ENCODE data around the gene ALKBH8. TPM values are rescaled to one million over a fixed set of nuclear protein-coding genes. Genes with fewer than 3 reads are reported as not detected.
A peak's percentile ranks its signal among the peaks of the same experiment; 100 is the strongest.
"Not testable (repeated sequence)": the region's sequence is repeated elsewhere in the genome, so short reads cannot be mapped to it uniquely, and the experiment has no call there.

The ALKBH8 gene
- total RNA-seq, 2 donors from 2014 or later: 8.9 to 12.4 TPM

DNA sequence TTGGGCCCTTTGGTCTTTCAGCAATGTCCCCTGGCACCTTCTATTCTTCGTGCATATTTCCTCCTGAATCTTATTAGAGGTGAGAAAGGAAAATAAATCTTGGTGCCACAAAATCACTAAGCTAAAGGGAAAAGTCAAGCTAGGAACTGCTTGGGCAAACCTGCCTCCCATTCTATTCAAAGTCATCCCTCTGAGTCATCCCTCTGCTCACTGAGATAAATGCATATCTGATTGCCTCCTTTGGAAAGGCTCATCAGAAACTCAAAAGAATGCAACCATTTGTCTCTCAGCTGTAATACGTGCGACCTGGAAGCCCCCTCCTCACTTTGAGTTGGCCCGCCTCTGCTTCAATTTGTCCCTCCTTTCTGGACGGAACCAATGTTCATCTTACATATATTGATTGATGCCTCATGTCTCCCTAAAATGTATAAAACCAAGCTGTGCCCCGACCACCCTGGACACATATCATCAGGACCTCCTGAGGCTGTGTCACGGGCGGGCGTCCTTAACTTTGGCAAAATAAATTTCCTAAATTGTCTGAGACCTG, 493 bp upstream of the ALKBH8 start:
- ATAC-seq; H3K9me3 ChIP-seq (ENCODE audit: control insufficient read depth, low read length, poor library complexity, severe bottlenecking); H3K36me3 Mint-ChIP-seq (ENCODE audit: low read depth); H3K27me3 Mint-ChIP-seq; DNase-seq: not testable (repeated sequence)
- Mint-ChIP-seq H3K4me1 (peaks cover 34% of the 10 kb centered on the region), H3K27ac (peak overlapping the region; percentile 99), H3K4me3 (peak overlapping the region; percentile 99)

- ATAC-seq (no peak), DNase-seq (no peak)
- Mint-ChIP-seq H3K36me3 (ENCODE audit: low read depth) (peaks cover 2% of the 10 kb centered on the region), H3K27me3 (no peaks in the 10 kb centered on the region), H3K27ac (peak overlapping the region; percentile 99), H3K4me3 (peak overlapping the region; percentile 99), H3K4me1 (peaks cover 34% of the 10 kb centered on the region)
- no peaks in the 10 kb centered on the region for H3K9me3 ChIP-seq (ENCODE audit: control insufficient read depth, low read length, poor library complexity, severe bottlenecking)
Measured at GRCh38 chr11:107564877-107565218, 687 bp downstream of the ALKBH8 start.

DNA sequence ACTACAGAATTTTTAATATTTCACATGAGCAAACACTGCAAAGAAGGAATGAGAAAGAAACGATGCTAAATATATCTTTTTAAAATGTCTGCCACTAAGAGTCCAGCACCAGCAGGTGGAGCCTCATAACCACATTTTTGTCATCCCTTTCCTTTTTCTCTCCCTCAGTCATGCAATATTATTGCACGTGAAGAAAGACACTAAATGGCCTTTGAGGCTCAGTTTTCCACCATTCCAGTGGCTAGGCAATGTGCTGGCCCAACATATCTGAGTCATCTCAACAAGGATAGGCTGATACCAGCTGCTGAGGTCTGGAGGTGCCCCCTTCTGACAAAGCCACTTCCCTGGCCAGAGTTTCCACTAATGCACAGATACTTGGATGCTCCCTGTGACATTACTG, 1.8 kb downstream of the ALKBH8 start:
- DNase-seq (no peak), ATAC-seq (no peak)
- H3K4me1 Mint-ChIP-seq: peaks cover 34% of the 10 kb centered on the region
- H3K36me3 Mint-ChIP-seq (ENCODE audit: low read depth): peaks cover 2% of the 10 kb centered on the region
- H3K27ac Mint-ChIP-seq: peak overlapping the region; percentile 78
- H3K9me3 ChIP-seq (ENCODE audit: control insufficient read depth, low read length, poor library complexity, severe bottlenecking): no peaks in the 10 kb centered on the region
- H3K4me3 Mint-ChIP-seq: no peak overlapping the region
- H3K27me3 Mint-ChIP-seq: no peaks in the 10 kb centered on the region

- peak overlapping the region; percentile 78 for H3K27ac Mint-ChIP-seq
- H3K9me3 ChIP-seq (ENCODE audit: control insufficient read depth, low read length, poor library complexity, severe bottlenecking): no peaks in the 10 kb centered on the region
- no peak overlapping the region for H3K4me3 Mint-ChIP-seq
- no peaks in the 10 kb centered on the region for H3K27me3 Mint-ChIP-seq
- no peak for ATAC-seq
- H3K36me3 Mint-ChIP-seq (ENCODE audit: low read depth): peaks cover 2% of the 10 kb centered on the region
- peaks cover 34% of the 10 kb centered on the region for H3K4me1 Mint-ChIP-seq
- DNase-seq: no peak
Measured at GRCh38 chr11:107562647-107563208, 2.8 kb downstream of the ALKBH8 start.

- DNase-seq (no peak), ATAC-seq (no peak)
- H3K9me3 ChIP-seq (ENCODE audit: control insufficient read depth, low read length, poor library complexity, severe bottlenecking): no peaks in the 10 kb centered on the region
- Mint-ChIP-seq H3K4me1 (peaks cover 34% of the 10 kb centered on the region), H3K36me3 (ENCODE audit: low read depth) (peaks cover 2% of the 10 kb centered on the region), H3K27ac (peak overlapping the region; percentile 78), H3K27me3 (no peaks in the 10 kb centered on the region), H3K4me3 (no peak overlapping the region)
Measured at GRCh38 chr11:107561688-107562087, 3.8 kb downstream of the ALKBH8 start.

DNA sequence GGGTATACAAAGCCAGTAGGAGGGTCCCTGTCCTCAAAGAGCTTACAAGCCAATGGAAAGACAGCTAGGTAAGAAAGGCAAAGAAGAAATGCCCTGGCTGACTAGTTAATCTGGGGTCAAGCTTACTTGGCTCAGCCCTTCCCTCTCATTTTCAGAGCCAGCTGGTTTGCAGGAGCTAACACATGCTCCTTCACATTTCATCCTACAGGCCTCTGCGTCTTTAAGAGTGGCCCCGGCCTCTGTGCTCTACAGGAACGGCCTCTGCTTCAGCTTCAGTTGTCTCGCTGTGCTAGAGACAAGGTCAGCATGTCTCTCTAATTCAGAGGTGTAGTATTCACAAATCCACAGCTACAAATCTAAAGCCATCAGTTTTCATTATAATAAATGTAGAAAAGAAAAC, 15.2 kb downstream of the ALKBH8 start:
- DNase-seq (no peak), ATAC-seq (no peak)
- H3K27me3 Mint-ChIP-seq: no peaks in the 10 kb centered on the region
- no peaks in the 10 kb centered on the region for H3K4me1 Mint-ChIP-seq
- no peak overlapping the region for H3K27ac Mint-ChIP-seq
- peaks cover 2% of the 10 kb centered on the region for H3K36me3 Mint-ChIP-seq (ENCODE audit: low read depth)
- no peaks in the 10 kb centered on the region for H3K9me3 ChIP-seq (ENCODE audit: control insufficient read depth, low read length, poor library complexity, severe bottlenecking)
- no peak overlapping the region for H3K4me3 Mint-ChIP-seq

- Mint-ChIP-seq H3K27ac (no peak overlapping the region), H3K36me3 (ENCODE audit: low read depth) (peaks cover 2% of the 10 kb centered on the region), H3K27me3 (no peaks in the 10 kb centered on the region), H3K4me3 (no peak overlapping the region), H3K4me1 (peaks cover under 1% of the 10 kb centered on the region)
- no peaks in the 10 kb centered on the region for H3K9me3 ChIP-seq (ENCODE audit: control insufficient read depth, low read length, poor library complexity, severe bottlenecking)
- no peak for ATAC-seq
- no peak for DNase-seq
Measured at GRCh38 chr11:107549954-107550285, 15.6 kb downstream of the ALKBH8 start.

DNA sequence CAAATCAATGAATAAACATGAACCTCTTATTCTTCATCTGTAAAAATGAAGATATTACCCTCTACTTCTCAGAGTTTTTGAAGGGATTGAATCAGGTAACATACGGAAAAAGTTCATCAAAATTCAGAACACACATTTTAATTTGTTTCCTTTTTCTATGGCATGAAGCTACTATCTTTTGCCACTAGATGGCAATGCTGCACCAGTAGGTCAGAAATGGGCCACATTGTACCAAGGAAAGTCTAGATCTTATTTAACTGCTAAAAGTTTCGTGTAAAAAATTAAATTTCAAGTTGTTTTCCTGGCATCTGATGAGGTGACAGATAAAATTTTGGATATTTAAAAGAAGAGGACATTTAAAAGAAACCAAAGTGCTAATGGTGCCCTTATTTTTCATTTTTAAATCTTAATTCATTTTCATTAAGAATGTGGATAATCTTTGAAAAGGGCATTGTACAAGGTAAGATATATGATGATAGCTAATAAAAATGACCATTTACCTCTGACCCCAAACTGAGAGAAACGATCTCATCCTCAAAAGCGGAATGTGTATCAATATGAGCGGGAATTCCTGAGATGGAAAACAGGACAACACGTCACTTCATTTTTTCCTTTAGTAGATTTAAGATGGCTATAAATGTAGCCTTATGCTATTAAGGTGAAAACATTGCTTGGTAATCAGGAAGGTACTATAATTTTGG, 16.1 kb downstream of the ALKBH8 start:
- no peak for DNase-seq
- Mint-ChIP-seq H3K27ac (no peak overlapping the region), H3K4me3 (no peak overlapping the region), H3K27me3 (no peaks in the 10 kb centered on the region), H3K36me3 (ENCODE audit: low read depth) (peaks cover 4% of the 10 kb centered on the region), H3K4me1 (peaks cover 3% of the 10 kb centered on the region)
- peak; percentile 72 for ATAC-seq
- H3K9me3 ChIP-seq (ENCODE audit: control insufficient read depth, low read length, poor library complexity, severe bottlenecking): no peaks in the 10 kb centered on the region

GRCh38 chr11:107547961-107548360, 17.6 kb downstream of the ALKBH8 start:
- Mint-ChIP-seq H3K36me3 (ENCODE audit: low read depth) (peaks cover 4% of the 10 kb centered on the region), H3K4me3 (no peak overlapping the region), H3K27me3 (no peaks in the 10 kb centered on the region), H3K4me1 (peaks cover 3% of the 10 kb centered on the region), H3K27ac (no peak overlapping the region)
- no peaks in the 10 kb centered on the region for H3K9me3 ChIP-seq (ENCODE audit: control insufficient read depth, low read length, poor library complexity, severe bottlenecking)
- DNase-seq (no peak), ATAC-seq (no peak)

GRCh38 chr11:107545101-107545514, 20.4 kb downstream of the ALKBH8 start:
- H3K9me3 ChIP-seq (ENCODE audit: control insufficient read depth, low read length, poor library complexity, severe bottlenecking): no peaks in the 10 kb centered on the region
- Mint-ChIP-seq H3K4me3 (no peak overlapping the region), H3K36me3 (ENCODE audit: low read depth) (peaks cover 6% of the 10 kb centered on the region), H3K27me3 (no peaks in the 10 kb centered on the region), H3K4me1 (peaks cover 5% of the 10 kb centered on the region), H3K27ac (no peak overlapping the region)
- DNase-seq (no peak), ATAC-seq (no peak)

- Mint-ChIP-seq H3K4me3 (no peak overlapping the region), H3K27ac (no peak overlapping the region)
Measured at GRCh38 chr11:107538821-107539220, 26.7 kb downstream of the ALKBH8 start.

GRCh38 chr11:107538239-107538638, 27.3 kb downstream of the ALKBH8 start:
- Mint-ChIP-seq H3K27me3 (no peaks in the 10 kb centered on the region), H3K27ac (no peak overlapping the region), H3K4me1 (peaks cover 6% of the 10 kb centered on the region), H3K4me3 (no peak overlapping the region), H3K36me3 (ENCODE audit: low read depth) (peaks cover 16% of the 10 kb centered on the region)
- no peaks in the 10 kb centered on the region for H3K9me3 ChIP-seq (ENCODE audit: control insufficient read depth, low read length, poor library complexity, severe bottlenecking)
- no peak for ATAC-seq
- no peak for DNase-seq

More at GRCh38 chr11:107538821-107539220, 26.7 kb downstream of the ALKBH8 start:
- no peaks in the 10 kb centered on the region for H3K9me3 ChIP-seq (ENCODE audit: control insufficient read depth, low read length, poor library complexity, severe bottlenecking)
- no peak for ATAC-seq
- Mint-ChIP-seq H3K27me3 (no peaks in the 10 kb centered on the region), H3K4me1 (peaks cover 6% of the 10 kb centered on the region), H3K36me3 (ENCODE audit: low read depth) (peaks cover 16% of the 10 kb centered on the region)
- no peak for DNase-seq

- not testable (repeated sequence) for ATAC-seq; H3K27ac Mint-ChIP-seq; H3K4me3 Mint-ChIP-seq; H3K27me3 Mint-ChIP-seq; H3K9me3 ChIP-seq (ENCODE audit: control insufficient read depth, low read length, poor library complexity, severe bottlenecking); H3K4me1 Mint-ChIP-seq; DNase-seq
- H3K36me3 Mint-ChIP-seq (ENCODE audit: low read depth): peaks cover 16% of the 10 kb centered on the region
Measured at GRCh38 chr11:107537155-107537554, 28.4 kb downstream of the ALKBH8 start.

DNA sequence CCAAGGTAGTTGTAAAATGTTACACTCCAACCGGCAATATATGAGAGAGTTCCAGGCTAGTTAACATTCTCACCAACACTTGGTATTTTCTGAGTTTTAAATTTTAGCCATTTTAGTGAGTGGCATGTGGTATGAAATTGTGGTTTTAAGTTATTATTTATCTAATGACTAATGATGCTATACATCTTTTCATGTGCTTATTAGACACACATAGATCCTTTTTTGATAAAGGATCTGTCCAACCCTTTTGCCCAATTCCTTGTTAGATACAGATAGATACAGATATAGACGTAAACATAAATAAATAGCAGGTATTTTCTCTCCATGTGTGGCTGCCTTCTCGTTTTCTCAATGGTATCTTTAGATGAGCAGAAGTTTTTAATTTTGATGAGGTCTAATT, 39.3 kb downstream of the ALKBH8 start:
- DNase-seq (no peak), ATAC-seq (no peak)
- H3K36me3 Mint-ChIP-seq (ENCODE audit: low read depth): peaks cover 7% of the 10 kb centered on the region
- no peak overlapping the region for H3K27ac Mint-ChIP-seq
- H3K27me3 Mint-ChIP-seq: no peaks in the 10 kb centered on the region
- H3K4me3 Mint-ChIP-seq: no peak overlapping the region
- H3K4me1 Mint-ChIP-seq: peaks cover 2% of the 10 kb centered on the region
- no peaks in the 10 kb centered on the region for H3K9me3 ChIP-seq (ENCODE audit: control insufficient read depth, low read length, poor library complexity, severe bottlenecking)
